Osteoblast (primary cell): ENCODE data around the gene HOMEZ. TPM values are rescaled to one million over a fixed set of nuclear protein-coding genes. Genes with fewer than 3 reads are reported as not detected.
"Not testable (repeated sequence)": the region's sequence is repeated elsewhere in the genome, so short reads cannot be mapped to it uniquely, and the experiment has no call there.

Experiments
- DNase-seq: peaks from one replicate; pipeline ENCODE4 v3.0.0; 2011; ENCODE audit warnings: low spot score, mixed read lengths; ENCODE audit not compliant: insufficient read length; ENCODE audit errors: missing footprints
- H2AFZ ChIP-seq: 2 replicates; pipeline ENCODE4 v1.6.0; 2011; ENCODE audit warnings: mild to moderate bottlenecking, low read length
- H3K27ac ChIP-seq: 2 replicates; pipeline ENCODE4 v1.5.1; 2011; ENCODE audit warnings: mild to moderate bottlenecking, low read depth, low read length, moderate library complexity
- H3K27me3 ChIP-seq: 2 replicates; pipeline ENCODE4 v1.6.0; 2012; ENCODE audit warnings: mild to moderate bottlenecking, control low read depth, inconsistent platforms, low read length, moderate library complexity; ENCODE audit not compliant: insufficient read depth
- H3K36me3 ChIP-seq: 2 replicates; pipeline ENCODE4 v1.5.1; 2011; ENCODE audit warnings: mild to moderate bottlenecking, low read length, control low read depth, moderate library complexity; ENCODE audit not compliant: insufficient read depth
- H3K4me1 ChIP-seq: 2 replicates; pipeline ENCODE4 v1.5.1; 2011; ENCODE audit warnings: mild to moderate bottlenecking, low read length, control low read depth, moderate library complexity; ENCODE audit not compliant: insufficient read depth
- H3K4me2 ChIP-seq: 2 replicates; pipeline ENCODE4 v1.6.0; 2011; ENCODE audit warnings: mild to moderate bottlenecking, low read length; ENCODE audit not compliant: insufficient read depth
- H3K4me3 ChIP-seq: fragments of 200-600 bp; sonication (generic); 3 replicates; pipeline ENCODE4 v1.5.1; 2012; ENCODE audit warnings: mild to moderate bottlenecking, low read length, inconsistent platforms; ENCODE audit not compliant: insufficient read depth
- H3K79me2 ChIP-seq: 2 replicates; pipeline ENCODE4 v1.6.0; 2012; ENCODE audit warnings: mild to moderate bottlenecking, low read length, control low read depth, inconsistent platforms; ENCODE audit not compliant: insufficient read depth
- H3K9me3 ChIP-seq: 2 replicates; pipeline ENCODE4 v1.5.1; 2011; ENCODE audit warnings: low read depth, low read length, control low read depth
- H4K20me1 ChIP-seq: 2 replicates; pipeline ENCODE4 v1.6.0; 2012; ENCODE audit warnings: mild to moderate bottlenecking, low read length, control low read depth; ENCODE audit not compliant: insufficient read depth
- total RNA-seq: library from RNA; depleted of rRNA; stranded (reverse); fragments of >200 nt; gene quantifications from 2 replicates; pipeline ENCODE4 v1.2.3, GENCODE V29; 2012
- TF ChIP-seq, protein P1 (sequence below): IDR thresholded peaks from 2 replicates; pipeline ENCODE4 v1.5.1; 2011; ENCODE audit warnings: mild to moderate bottlenecking, low read depth, low read length, moderate library complexity; ENCODE audit errors: extremely low read depth

HOMEZ gene
- total RNA-seq, 1 donor = 5.4 TPM

DNA sequence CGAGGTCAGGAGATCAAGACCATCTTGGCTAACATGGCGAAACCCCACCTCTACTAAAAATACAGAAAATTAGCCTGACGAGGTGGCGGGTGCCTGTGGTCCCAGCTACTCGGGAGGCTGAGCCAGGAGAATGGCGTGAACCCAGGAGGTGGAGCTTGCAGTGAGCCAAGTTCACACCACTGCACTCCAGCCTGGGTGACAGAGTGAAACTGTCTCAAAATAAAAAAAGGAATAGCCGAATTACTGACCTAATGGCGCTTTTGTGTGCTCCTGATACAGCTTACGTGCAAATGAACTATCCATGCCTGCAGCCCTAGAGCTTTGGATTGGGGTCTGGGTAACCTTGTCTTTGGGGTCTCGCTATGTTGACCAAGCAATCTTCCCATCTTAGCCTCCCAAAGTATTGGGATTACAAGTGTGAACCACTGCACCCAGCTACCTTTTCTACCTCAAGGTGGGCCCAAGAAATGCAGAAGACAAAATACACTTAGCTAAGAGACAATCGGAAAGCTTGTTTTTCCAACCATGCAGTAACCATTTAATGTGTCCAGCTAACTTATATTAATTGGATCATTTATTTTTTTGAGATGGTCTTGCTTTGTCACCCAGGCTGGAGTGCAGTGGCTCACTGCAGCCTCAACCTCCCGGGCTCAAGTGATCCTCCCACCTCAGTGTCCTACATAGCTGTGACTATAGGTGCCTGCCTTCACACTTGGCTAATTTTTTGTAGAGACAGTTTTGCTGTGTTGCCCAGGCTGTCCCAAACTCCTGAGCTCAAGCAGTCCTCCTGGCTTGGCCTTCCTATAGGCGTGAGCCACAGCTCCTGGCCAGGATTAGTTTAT, 40.8 kb upstream of the HOMEZ start:
- H3K27ac ChIP-seq = no peak overlapping the region
- H3K36me3 ChIP-seq = peaks cover 24% of the 10 kb centered on the region
- peaks cover 7% of the 10 kb centered on the region for H3K4me1 ChIP-seq
- TF ChIP-seq, protein P1, sequence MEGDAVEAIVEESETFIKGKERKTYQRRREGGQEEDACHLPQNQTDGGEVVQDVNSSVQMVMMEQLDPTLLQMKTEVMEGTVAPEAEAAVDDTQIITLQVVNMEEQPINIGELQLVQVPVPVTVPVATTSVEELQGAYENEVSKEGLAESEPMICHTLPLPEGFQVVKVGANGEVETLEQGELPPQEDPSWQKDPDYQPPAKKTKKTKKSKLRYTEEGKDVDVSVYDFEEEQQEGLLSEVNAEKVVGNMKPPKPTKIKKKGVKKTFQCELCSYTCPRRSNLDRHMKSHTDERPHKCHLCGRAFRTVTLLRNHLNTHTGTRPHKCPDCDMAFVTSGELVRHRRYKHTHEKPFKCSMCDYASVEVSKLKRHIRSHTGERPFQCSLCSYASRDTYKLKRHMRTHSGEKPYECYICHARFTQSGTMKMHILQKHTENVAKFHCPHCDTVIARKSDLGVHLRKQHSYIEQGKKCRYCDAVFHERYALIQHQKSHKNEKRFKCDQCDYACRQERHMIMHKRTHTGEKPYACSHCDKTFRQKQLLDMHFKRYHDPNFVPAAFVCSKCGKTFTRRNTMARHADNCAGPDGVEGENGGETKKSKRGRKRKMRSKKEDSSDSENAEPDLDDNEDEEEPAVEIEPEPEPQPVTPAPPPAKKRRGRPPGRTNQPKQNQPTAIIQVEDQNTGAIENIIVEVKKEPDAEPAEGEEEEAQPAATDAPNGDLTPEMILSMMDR = no peak
- no peaks in the 10 kb centered on the region for H3K9me3 ChIP-seq
- H3K4me3 ChIP-seq = no peak overlapping the region
- H2AFZ ChIP-seq = no peak overlapping the region
- H3K4me2 ChIP-seq = no peak overlapping the region
- H3K79me2 ChIP-seq = peaks cover 27% of the 10 kb centered on the region
- peaks cover 19% of the 10 kb centered on the region for H4K20me1 ChIP-seq
- no peaks in the 10 kb centered on the region for H3K27me3 ChIP-seq
- DNase-seq = no peak

DNA sequence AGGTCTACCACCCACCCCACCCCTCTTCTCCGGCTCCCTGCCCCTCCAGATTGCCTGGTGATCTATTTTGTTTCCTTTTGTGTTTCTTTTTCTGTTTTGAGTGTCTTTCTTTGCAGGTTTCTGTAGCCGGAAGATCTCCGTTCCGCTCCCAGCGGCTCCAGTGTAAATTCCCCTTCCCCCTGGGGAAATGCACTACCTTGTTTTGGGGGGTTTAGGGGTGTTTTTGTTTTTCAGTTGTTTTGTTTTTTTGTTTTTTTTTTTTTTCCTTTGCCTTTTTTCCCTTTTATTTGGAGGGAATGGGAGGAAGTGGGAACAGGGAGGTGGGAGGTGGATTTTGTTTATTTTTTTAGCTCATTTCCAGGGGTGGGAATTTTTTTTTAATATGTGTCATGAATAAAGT, 39.8 kb upstream of the HOMEZ start:
- H3K4me3 ChIP-seq = not testable (repeated sequence)

DNA sequence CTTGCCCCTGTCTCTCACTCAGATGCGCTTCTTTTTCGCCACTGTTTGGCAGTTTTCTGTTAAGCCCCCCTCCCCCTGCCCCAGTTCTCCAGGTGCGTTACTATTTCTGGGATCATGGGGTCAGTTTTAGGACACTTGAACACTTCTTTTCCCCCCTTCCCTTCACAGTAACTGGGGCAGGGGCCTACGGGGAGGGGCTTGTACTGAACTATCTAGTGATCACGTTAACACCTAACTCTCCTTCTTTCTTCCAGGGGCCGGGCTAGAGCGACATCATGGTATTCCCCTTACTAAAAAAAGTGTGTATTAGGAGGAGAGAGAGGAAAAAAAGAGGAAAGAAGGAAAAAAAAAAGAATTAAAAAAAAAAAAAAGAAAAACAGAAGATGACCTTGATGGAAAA, 39.1 kb upstream of the HOMEZ start:
- H3K4me2 ChIP-seq = no peak overlapping the region
- H3K79me2 ChIP-seq = peaks cover 27% of the 10 kb centered on the region
- no peaks in the 10 kb centered on the region for H3K9me3 ChIP-seq
- H3K4me3 ChIP-seq = no peak overlapping the region
- no peak overlapping the region for H2AFZ ChIP-seq
- peaks cover 7% of the 10 kb centered on the region for H3K4me1 ChIP-seq
- H3K36me3 ChIP-seq = peaks cover 29% of the 10 kb centered on the region
- no peak for DNase-seq
- TF ChIP-seq, protein P1 = no peak
- H3K27ac ChIP-seq = no peak overlapping the region
- peaks cover 19% of the 10 kb centered on the region for H4K20me1 ChIP-seq
- no peaks in the 10 kb centered on the region for H3K27me3 ChIP-seq

More for the DNA sequence above, 39.8 kb upstream of the HOMEZ start:
- H3K4me1 ChIP-seq, H3K27ac ChIP-seq, H3K9me3 ChIP-seq, DNase-seq, H2AFZ ChIP-seq, H3K4me2 ChIP-seq, H3K27me3 ChIP-seq: not testable (repeated sequence)
- peaks cover 24% of the 10 kb centered on the region for H3K36me3 ChIP-seq
- peaks cover 19% of the 10 kb centered on the region for H4K20me1 ChIP-seq
- peaks cover 27% of the 10 kb centered on the region for H3K79me2 ChIP-seq

DNA sequence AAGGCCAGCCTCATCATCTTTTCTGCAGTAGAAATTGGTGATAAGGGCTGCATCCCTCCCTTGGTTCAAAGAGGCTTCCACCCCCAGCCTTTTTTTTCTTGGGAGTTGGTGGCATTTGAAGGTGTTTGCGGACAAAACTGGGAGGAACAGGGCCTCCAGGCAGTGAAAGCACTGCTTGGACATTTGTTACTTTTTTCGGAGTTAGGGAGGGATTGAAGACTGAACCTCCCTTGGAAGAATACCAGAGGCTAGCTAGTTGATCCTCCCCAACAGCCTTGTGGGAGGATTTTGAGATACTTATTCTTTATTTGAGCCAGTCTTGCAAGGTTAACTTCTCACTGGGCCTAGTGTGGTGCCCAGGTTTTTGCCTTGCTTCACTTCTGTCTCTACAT, 38.5 kb upstream of the HOMEZ start:
- Histone ChIP-seq H3K27me3 (no peaks in the 10 kb centered on the region), H4K20me1 (peaks cover 19% of the 10 kb centered on the region), H3K4me2 (no peak overlapping the region), H3K4me3 (no peak overlapping the region), H3K9me3 (no peaks in the 10 kb centered on the region), H3K79me2 (peaks cover 27% of the 10 kb centered on the region), H2AFZ (no peak overlapping the region), H3K27ac (no peak overlapping the region), H3K36me3 (peaks cover 34% of the 10 kb centered on the region), H3K4me1 (peaks cover 7% of the 10 kb centered on the region)
- DNase-seq = no peak
- TF ChIP-seq, protein P1 = no peak
